HG02588 (cell line): Measurements from ENCODE around the gene IGFL4.

Source experiments
- ATAC-seq: cut with Tn5 transposase; IDR thresholded peaks from one replicate; pipeline ENCODE4 v1.9.1; 2021; ENCODE audit warnings: mild to moderate bottlenecking, moderate library complexity; ENCODE audit not compliant: unreplicated experiment

The IGFL4 gene

DNA sequence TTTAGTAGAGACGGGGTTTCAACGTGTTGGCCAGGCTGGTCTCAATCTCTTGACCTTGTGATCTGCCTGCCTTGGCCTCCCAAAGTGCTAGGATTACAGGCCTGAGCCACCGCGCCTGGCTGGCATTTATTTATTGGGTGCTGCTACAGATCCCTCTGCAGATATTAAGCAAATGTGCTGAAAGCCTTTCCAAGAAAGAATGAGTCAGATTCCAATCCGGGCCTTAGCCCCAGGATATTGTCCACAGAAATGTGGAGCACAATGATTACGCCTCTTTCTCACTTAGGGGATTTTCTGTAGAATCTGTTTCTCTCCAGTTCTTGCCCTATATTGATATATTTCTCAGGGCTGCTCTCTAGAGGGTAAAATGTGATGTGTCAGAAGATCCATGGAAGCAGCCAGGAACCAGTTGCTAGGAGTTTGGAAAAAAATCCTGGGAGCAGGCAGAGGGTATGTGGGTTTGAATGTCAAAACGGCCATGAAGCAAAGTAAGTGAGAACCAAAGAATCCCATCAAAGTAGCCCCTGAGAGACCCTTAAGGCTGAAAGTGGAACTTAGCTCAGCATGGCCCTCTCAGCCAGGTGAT is 24.8 kb upstream of the IGFL4 start:
- no peak for ATAC-seq

- no peak for ATAC-seq
Measured at GRCh38 chr19:46063201-46063600, 22.4 kb upstream of the IGFL4 start.

DNA sequence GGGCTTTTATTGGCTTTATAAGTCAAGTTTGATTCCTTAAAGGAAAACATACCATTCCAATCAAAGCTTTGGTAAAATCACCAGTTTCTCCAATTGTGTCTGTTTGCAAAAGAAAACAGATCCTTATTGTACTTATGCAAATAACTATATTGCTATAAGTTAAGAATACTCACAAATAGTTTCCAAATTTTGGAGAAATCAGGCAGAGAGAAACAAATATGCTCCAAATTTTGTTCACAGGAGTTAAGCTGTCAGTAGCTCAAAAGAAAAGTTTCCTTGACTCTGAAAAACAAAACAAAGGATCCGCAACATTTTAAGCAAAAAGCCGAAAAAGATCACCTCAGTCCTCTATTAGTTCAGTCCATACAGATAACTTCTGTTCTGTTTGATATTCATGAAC is 19.2 kb upstream of the IGFL4 start:
- ATAC-seq = no peak

GRCh38 chr19:46058778-46059177 is 18.0 kb upstream of the IGFL4 start:
- no peak for ATAC-seq

DNA sequence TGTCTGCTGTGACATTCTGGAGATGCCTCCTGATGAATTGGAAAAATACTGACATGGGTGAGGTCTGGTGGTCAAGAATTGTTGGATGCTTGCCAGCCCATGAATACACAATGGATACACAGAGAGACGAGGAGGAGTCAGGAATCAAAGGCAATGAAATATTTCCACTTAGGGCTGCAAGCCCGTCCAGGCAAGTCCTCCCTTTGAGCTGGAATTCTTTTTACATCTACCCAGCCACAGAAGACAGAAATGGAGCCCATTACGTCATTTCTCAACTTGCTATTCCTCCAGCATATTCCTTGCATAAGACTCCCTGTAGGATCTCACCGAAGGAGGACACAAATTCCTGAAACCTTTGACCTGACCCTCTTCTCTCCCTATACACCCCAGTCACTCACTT is 15.7 kb upstream of the IGFL4 start:
- ATAC-seq = no peak

- ATAC-seq = no peak
Measured at GRCh38 chr19:46052896-46053295, 12.1 kb upstream of the IGFL4 start.

- ATAC-seq = no peak
Measured at GRCh38 chr19:46049597-46049996, 8.8 kb upstream of the IGFL4 start.

DNA sequence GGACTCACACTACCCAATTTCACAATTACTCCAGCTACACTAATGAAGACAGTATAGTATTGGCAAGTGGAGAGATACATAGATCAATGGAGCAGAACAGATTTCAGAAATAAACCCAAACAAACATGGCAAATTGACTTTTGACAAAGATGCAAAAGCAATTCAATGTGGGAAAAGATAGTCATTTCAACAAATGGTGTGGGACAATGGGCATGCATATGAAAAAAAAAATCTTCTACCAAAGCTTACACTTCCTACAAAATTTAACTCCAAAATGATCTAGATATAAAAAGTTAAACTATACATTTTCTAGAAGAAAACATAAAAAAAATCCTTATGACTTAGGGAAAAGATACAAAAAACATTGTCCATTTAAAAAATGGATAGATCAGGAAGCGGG is 2.7 kb upstream of the IGFL4 start:
- ATAC-seq = no peak

DNA sequence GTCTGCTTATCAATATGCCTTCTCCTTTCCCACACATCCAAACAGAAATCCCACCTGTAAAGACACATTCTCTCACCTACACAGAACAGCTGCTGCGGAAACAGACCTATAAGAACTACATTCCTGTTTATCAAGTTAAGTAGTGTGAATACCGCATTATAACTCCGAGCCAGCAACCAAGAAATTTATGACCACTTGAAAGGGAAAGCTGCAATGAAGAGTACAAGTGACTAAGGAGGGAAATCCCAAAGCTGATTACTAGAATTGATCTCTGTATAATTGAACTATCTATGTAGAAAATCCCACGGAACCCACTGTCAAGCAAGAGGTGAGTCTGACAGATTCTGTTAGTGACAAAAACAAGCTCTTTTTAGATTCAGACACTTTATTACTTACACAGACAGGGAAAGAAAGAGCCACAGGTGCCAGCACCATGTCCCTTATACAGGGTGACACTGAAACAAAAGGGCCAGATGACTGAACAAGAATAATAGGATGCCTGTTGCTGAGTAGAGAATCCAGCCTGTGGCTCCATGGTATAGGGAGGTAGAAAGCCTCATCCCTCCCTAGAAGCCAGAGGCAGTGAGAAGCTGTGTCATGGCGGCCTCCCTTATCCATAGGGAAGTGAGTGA is 1.6 kb upstream of the IGFL4 start:
- no peak for ATAC-seq

- ATAC-seq = no peak
Measured at GRCh38 chr19:46040125-46040524, 677 bp downstream of the IGFL4 start.

GRCh38 chr19:46036744-46037128 is 4.1 kb downstream of the IGFL4 start:
- ATAC-seq = no peak

DNA sequence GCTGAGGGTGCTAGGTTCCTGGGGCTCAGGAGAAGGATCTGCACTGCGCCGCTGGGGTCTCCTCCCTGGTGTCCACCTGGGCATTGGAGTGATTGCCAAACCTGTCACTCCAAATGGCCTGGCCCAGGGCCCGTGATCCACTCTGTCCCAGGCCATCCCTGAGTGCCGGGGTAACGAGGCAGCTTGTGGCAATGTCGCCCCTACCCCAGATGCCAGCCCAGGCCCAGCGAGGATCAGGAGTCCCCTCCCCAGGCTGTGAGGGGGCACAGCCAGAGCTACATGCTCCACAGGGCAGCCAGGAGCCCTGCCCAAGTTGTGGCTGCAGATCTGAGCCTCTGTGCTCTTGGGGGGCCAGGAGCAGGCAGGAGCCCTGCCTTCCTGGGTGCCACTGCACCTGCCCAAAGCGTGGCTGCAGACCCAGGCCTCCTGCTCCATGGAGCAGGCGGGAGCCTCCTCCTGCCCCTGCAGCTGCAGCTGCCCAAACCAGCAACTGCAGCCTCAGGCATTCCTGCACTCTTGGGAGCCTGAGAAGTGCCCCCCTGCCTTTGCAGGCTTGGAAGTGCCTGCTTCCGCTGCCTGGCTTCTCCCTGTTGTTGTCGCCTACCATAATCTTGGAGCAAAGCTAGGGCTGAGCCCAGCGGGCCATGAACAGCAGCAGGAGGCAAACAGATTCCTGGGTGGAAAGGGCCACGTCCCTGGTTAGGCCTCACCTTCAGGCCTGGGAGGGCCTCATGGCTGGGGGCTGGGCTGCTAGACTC is 4.6 kb downstream of the IGFL4 start:
- ATAC-seq = no peak

DNA sequence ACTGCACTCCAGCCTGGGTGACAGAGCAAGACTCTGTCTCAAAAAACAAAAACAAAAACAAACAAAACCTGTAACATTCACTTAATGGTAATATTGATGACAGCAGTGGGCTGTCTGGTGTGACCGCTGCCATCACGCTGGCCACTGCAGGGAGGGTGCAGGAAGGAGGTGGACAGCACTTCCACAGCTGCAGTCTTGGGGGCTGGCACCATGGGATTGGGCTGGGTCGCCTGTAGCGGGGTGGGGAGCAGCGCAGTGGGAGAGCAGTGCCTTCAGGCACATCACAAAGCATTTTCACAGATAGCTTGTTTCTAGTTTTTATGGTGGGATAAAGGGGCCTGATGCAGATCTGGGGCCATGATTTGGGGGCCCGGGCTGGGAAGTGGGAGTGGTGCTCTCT is 5.3 kb downstream of the IGFL4 start:
- no peak for ATAC-seq

GRCh38 chr19:46033401-46033800 is 7.4 kb downstream of the IGFL4 start:
- no peak for ATAC-seq

DNA sequence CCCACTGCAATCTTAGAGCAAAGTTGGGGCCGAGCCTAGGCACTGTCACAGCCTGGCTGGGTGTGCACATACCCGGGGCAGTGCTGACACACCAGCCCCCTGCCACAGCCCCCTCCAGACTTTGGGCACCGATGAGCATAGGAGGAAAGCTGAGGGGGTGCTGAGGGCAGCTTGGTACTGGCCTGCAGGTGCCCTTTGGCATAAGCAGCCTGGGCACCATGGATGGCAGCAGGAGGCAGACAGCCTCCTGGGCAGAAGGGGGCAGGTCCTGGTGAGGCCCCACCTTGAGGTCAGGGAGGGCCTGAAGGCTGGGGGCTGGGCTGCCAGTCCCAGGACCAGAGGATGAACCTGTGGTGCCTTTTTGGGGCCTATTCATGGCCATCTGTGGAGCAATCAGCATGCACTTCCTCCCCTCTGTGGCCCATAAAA is 8.2 kb downstream of the IGFL4 start:
- ATAC-seq = no peak

DNA sequence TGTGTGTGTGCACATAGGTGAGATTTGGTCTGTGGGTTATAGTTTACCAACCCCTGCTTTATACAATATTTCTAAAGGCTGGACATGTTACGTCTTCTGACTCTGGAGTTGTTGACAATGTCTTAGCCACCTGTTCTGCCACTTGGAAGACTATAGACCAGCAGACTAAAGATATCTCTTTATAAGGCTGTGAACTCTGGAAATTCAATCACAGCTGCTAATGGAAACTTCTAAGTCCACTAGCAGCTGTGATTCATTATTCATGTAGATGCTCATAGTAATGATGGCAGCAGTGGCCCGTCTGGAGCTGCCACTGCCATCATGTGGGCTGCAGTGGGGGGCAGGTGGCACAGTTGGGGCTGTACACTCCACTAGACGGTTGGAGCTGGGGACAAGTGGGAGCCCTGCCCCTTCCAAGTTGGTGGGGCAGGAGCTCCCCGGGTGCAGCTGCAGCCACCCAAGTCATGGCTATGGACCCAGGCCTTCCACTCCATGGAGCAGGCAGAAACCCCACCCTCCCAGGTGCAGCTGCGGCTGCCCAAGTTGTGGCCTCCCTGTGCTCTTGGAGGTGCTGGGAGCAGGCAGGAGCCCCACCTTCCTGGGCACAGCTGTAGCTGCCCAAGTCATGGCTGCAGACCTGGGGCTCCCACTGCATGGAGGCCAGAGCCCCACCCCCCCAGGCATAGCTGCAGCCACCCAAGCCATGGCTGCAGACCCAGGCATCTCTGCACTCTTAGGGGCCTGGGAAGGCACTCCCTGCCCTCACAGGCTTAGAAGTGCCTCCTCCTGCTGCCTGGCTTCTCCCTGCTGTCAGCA is 8.8 kb downstream of the IGFL4 start:
- no peak for ATAC-seq

DNA sequence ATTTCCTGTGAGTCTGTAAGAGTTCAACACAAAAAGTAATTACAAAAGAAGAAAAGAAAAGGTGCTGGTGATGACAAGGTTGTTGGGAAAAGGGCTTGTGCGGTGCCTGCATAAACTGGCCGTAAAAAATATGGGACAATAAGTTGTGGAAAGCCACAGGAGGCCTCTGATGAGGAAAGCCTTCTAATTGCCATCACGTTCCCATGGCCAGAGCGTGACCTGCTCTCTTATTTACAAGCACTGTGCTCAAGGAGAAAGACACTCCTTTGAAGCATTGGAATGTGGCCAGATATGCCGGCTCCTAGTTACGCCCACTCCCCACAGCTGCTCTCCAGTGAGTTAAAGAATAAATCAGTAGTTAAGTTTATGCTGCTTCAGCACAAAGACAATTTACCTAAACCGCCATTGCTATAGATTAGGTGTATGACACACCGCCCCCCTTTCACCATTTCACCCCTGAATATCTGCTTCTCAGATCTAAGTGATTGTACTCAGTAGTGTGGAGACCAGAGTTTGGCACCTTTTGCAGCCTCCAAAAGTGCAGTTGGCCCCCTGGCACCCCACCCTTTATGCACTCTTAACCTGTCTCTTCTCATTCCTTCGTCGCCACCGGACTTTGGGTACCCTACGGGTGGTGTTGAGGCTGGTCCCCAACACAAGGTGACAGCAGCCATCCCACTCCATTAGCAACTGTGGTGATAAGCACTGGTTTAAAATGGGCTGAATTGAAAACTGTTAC is 9.8 kb downstream of the IGFL4 start:
- no peak for ATAC-seq

GRCh38 chr19:46025835-46026234 is 15.0 kb downstream of the IGFL4 start:
- no peak for ATAC-seq

- no peak for ATAC-seq
Measured at GRCh38 chr19:46023311-46023779, 17.5 kb downstream of the IGFL4 start.

GRCh38 chr19:46022431-46023310 is 18.1 kb downstream of the IGFL4 start, which contains the start of gene PGLYRP1:
Gene PGLYRP1, minus strand, starts transcription at chr19:46023053. Its CDS starts 32 bp downstream, at chr19:46023021.
- ATAC-seq = no peak
